Measurements from ENCODE around the gene ISCA1.

The ISCA1 gene

DNA sequence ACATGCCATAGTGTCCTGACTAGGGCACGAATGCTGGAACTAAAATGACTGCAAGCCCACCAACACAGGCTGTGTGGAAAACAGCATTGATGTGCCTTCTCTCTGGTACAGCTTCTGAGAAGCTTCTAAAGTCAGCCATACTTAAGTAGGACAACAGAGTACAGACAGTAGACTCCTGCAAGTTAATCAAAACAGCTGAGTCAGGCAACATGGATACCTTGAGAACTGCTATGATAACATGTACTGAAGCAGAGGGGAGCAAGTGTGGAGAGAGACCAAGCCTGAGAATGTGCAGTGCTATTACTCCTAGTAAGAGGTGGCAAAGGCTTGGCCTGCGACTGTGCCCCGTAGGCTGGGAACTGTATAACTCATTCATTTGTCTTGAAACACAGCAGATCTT, 2.5 kb downstream of the ISCA1 start:
- in situ Hi-C loops (cut with HindIII; ENCODE audit: low pct_unique_long_range_greater_than_20kb, low sequenced_read_pairs), result no loop called here
- no peak for DNase-seq (ENCODE audit: low read depth in 1 of 2, low spot score in 1 of 2)
- TF ChIP-seq JUND (IDR thresholded peaks at IDR 0.05; ENCODE audit: low read depth), result no peak

DNA sequence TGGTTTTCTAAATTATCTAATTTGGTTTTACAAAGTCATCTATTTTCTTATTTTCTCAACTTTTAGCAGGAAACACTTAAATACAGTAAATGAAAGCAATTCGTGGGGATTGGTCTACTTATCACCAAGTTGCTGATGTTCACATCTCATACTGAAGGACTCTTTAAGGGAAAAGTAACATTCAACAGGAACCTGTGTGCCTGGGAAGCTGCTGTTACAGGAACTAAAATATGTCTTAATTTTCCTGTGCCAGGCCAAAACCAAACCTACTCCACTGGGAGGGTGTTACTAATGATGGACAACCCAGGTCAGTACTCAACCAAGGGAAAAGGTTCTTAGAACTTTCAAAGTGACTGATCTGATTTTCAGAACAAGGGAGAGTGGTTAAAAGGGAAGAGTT, 5.3 kb downstream of the ISCA1 start:
- TF ChIP-seq JUND (IDR thresholded peaks at IDR 0.05; ENCODE audit: low read depth), result no peak
- in situ Hi-C loops (cut with HindIII; ENCODE audit: low pct_unique_long_range_greater_than_20kb, low sequenced_read_pairs), result no loop called here
- DNase-seq (ENCODE audit: low read depth in 1 of 2, low spot score in 1 of 2), result no peak

DNA sequence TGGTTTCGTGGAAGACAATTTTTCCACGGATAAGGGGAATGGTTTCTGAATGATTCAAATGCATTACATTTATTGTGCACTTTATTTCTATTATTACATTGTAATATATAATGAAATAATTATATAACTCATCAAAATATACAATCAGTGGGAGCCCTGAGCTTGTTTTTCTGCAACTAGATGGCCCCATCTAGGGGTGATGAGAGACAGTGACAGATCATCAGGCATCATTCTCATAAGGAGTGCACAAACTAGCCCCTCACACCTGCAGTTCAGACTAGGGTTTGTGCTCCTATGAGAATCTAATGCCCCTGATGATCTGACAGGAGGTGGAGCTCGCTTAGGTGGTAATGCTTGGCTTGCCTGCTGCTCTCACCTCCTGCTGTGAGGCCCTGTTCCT, 6.4 kb downstream of the ISCA1 start:
- in situ Hi-C loops (cut with HindIII; ENCODE audit: low pct_unique_long_range_greater_than_20kb, low sequenced_read_pairs), result no loop called here
- TF ChIP-seq JUND (IDR thresholded peaks at IDR 0.05; ENCODE audit: low read depth), result no peak

DNA sequence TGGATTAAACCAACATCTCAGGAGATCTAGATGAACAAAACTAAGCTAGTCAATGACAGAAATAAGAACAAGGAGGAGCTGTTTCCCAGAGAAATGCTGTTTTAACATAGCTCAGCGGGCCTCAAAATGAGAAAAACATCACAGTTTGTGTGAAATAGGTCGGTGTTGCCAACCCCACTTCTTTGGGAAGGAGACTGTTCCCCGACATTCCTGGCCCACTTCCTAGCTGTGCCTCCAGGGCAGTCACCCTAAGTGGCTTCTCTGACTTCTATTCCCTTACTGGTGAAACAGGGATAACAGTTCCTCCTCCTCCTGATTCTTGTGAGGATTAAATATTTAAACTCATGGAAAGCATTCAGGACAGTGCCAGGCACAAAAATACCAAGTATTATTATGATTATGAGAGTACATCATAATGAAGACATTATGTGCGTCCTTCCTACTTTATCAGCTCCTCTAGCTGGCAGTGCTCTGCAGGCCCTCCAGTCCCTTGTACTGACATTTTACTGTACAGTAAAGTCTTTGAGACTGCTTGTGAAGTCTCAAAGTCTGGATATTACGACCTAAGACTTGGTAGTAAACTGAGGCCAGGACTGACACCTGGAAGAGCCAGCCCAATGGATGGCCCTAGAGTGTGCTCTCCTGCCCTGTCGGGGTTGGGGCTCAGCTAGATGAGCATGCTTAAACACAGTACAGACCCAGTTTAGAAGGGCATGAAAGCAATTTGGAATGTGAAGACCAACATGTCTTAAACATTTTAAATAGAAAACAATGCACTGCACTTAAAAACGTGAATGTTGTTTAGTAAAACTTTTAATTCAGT, 7.3 kb downstream of the ISCA1 start:
- no peak for TF ChIP-seq JUND (IDR thresholded peaks at IDR 0.05; ENCODE audit: low read depth)
- no peak for DNase-seq (ENCODE audit: low read depth in 1 of 2, low spot score in 1 of 2)
- in situ Hi-C loops (cut with HindIII; ENCODE audit: low pct_unique_long_range_greater_than_20kb, low sequenced_read_pairs), result no loop called here

More for the DNA sequence above, 6.4 kb downstream of the ISCA1 start:
- peak in 1 of 2 experiments; percentile 10 for DNase-seq (ENCODE audit: low read depth in 1 of 2, low spot score in 1 of 2)

DNA sequence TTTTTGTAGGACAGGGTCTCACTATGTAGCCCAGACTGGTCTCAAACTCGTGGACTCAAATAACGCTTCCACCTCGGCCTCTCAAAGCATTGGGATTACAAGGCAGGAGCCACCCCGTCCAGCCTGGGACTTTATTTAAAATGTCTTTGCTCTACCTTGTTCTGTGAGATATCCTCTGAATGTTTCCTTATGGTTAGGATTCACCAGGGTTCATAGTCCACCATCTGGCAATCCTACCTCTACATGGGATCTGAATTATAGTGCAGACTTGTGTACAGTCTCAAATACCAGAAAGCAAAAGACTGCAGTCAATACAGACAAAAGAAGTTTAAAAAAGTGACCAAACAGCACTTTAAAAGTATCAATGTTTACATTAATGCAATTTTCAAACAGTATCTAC, 10.1 kb downstream of the ISCA1 start:
- DNase-seq (ENCODE audit: low read depth in 1 of 2, low spot score in 1 of 2), result no peak
- no peak for TF ChIP-seq JUND (IDR thresholded peaks at IDR 0.05; ENCODE audit: low read depth)
- in situ Hi-C loops (cut with HindIII; ENCODE audit: low pct_unique_long_range_greater_than_20kb, low sequenced_read_pairs), result no loop called here

DNA sequence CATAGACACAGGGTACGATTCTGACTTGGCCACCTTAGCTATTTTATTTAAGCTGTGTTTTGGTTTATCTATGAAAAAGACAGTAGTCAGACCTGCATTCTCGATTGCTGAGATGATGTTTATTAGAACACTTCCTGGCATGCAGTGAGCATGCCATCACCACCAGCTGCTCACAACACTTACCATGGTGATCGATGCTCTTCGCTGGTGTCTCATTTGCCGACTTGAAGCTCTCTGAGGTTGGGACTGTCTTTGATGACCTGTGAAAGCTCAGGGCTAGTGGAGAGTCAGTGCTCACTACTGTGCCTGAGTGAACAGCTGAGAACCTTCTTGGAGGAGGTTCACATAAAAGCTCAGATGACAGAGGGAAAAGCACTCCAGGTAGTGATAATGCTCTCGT, 18.5 kb downstream of the ISCA1 start:
- TF ChIP-seq JUND (IDR thresholded peaks at IDR 0.05; ENCODE audit: low read depth), result no peak
- in situ Hi-C loops (cut with HindIII; ENCODE audit: low pct_unique_long_range_greater_than_20kb, low sequenced_read_pairs), result no loop called here
- no peak for DNase-seq (ENCODE audit: low read depth in 1 of 2, low spot score in 1 of 2)

DNA sequence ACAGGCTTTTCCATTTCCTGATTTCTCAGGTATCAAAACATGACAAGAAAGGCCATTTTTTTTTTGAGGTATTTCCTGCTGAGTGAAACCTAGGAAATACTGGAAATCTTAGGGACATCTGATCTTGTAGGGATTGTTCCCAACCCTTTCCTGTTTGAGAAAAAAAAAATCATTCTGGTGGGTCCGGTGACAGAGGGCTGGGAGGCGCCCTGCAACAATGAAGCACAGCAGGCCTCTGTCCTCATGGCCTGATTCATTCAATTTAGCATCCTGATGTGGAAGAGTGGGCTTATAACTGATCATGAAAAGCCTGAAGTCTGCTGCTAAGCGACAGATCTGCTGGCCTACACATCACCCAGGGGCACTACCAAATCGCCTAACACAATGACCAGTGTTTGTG, 19.8 kb downstream of the ISCA1 start:
- no peak for TF ChIP-seq JUND (IDR thresholded peaks at IDR 0.05; ENCODE audit: low read depth)
- no peak for DNase-seq (ENCODE audit: low read depth in 1 of 2, low spot score in 1 of 2)
- in situ Hi-C loops (cut with HindIII; ENCODE audit: low pct_unique_long_range_greater_than_20kb, low sequenced_read_pairs), result no loop called here

DNA sequence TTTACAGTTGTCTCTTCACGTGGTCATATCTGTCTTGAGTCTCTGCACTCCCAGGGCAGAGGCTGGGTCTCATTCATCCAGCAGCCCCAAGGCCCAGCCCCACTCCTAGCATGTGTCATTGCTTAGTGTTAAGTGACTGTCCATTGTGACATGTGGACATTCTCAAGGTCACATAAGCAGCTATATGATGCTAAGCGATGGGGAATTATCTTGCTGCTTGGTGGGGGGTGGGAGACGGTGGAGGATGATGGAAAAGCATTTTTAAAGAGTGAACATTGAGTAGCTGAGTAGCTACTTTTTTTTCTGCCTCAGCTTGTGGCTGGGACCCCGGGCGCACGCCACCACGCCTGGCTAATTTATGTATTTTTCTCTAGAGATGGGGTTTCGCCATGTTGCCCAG, 22.8 kb downstream of the ISCA1 start, which contains the start of gene C9orf153:
TSS of gene C9orf153 (minus strand) at position 101 of the 400 bp plus-strand sequence. CDS start 30,054 bp downstream, outside the sequence.
- no peak for TF ChIP-seq JUND (IDR thresholded peaks at IDR 0.05; ENCODE audit: low read depth)
- DNase-seq (ENCODE audit: low read depth in 1 of 2, low spot score in 1 of 2), result no peak
- in situ Hi-C loops (cut with HindIII; ENCODE audit: low pct_unique_long_range_greater_than_20kb, low sequenced_read_pairs), result no loop called here

DNA sequence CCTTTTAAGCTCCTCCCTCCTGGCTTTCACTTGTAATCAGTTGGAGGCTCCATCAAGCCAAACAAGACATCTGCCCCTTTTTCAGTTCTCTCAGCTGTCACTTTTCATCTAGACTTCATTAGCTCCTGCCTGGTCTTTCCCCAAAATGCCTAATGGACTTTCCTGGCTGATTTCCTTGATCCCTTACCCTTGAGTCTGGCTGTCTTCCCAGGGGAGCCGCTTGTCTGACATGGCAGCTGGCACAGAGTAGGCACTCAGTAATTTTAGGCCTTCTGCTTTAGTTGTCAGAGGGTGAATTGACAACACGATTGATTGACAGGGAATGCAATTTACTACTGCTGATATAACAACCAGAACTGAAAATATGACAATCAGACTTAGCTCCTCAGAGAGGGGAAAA, 24.9 kb downstream of the ISCA1 start:
- no peak for TF ChIP-seq JUND (IDR thresholded peaks at IDR 0.05; ENCODE audit: low read depth)
- DNase-seq (ENCODE audit: low read depth in 1 of 2, low spot score in 1 of 2), result no peak
- in situ Hi-C loops (cut with HindIII; ENCODE audit: low pct_unique_long_range_greater_than_20kb, low sequenced_read_pairs), result no loop called here

DNA sequence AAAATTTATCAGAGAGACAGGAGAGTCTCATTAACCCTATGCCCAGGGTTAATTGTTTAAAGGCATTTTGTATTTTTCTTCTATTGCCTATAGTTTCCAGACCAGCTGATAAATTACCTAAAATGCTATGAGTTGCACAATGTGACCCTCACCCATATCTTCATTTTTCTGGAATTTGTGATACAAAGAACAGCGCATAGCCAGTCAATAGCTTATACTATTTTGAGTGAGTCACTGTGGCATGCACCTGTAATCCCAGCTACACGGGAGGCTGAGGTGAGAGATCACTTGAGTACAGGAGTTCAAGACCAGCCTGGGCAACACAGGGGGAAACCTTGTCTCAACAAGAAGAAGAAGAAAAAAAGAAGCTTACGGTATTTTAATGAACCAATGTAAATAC, 25.7 kb downstream of the ISCA1 start:
- DNase-seq (ENCODE audit: low read depth in 1 of 2, low spot score in 1 of 2), result no peak
- TF ChIP-seq JUND (IDR thresholded peaks at IDR 0.05; ENCODE audit: low read depth), result no peak
- in situ Hi-C loops (cut with HindIII; ENCODE audit: low pct_unique_long_range_greater_than_20kb, low sequenced_read_pairs), result no loop called here

DNA sequence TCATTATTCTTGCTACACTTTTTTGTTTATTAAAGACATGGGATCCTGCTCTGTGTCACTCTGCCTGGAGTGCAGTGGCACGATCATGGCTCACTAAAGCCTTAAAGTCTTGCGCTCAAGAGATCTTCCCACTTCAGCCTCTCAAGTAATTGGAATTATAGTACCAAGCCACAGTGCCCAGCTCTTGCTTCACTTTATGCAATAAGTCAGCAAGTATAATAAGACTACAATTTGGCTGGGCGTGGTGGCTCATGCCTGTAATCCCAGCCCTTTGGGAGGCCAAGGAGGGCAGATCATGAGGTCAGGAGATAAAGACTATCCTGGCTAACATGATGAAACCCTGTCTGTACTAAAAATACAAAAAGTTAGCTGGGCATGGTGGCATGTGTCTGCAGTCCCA, 28.8 kb downstream of the ISCA1 start:
- no peak for TF ChIP-seq JUND (IDR thresholded peaks at IDR 0.05; ENCODE audit: low read depth)
- DNase-seq (ENCODE audit: low read depth in 1 of 2, low spot score in 1 of 2), result no peak
- in situ Hi-C loops (cut with HindIII; ENCODE audit: low pct_unique_long_range_greater_than_20kb, low sequenced_read_pairs), result no loop called here

DNA sequence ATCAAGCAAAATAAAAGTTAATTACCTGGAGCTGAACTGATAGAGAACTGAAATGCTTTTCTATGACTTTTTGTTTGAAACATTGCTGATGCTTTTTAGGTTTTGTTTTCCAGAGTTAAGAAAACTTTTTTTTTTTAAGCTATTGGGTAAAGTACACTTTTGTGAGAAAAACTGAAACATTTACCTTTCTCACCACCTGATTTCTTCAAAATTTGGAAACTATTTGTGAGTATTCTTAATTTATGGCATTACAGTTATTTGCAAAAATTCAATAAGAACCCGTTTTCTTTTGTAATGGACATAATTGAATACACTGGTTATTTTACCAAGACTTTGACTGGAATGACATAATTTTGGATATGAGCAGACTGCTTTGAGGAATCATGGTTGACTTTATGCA, 29.5 kb downstream of the ISCA1 start:
- no peak for DNase-seq (ENCODE audit: low read depth in 1 of 2, low spot score in 1 of 2)
- in situ Hi-C loops (cut with HindIII; ENCODE audit: low pct_unique_long_range_greater_than_20kb, low sequenced_read_pairs), result no loop called here
- no peak for TF ChIP-seq JUND (IDR thresholded peaks at IDR 0.05; ENCODE audit: low read depth)

DNA sequence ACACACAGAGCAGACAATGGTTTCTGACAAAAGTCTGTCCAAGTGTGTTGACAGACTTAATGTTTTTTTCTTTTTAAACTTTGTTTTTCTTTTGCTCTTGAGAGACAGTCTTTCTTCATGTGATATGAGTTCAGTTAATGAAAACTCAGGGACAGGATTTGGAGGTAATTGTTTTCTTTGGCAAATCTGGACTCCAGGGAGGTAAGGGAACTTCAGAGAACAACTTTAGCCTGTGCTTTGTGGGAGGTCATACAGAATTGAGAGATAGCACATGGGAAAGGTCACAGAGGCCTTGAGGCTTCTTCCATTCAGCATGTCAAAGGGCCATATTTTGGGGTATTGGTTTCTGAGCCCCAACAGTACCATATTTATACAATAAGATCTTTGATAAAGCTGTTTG, 32.2 kb downstream of the ISCA1 start:
- no peak for DNase-seq (ENCODE audit: low read depth in 1 of 2, low spot score in 1 of 2)
- in situ Hi-C loops (cut with HindIII; ENCODE audit: low pct_unique_long_range_greater_than_20kb, low sequenced_read_pairs), result no loop called here
- TF ChIP-seq JUND (IDR thresholded peaks at IDR 0.05; ENCODE audit: low read depth), result no peak

DNA sequence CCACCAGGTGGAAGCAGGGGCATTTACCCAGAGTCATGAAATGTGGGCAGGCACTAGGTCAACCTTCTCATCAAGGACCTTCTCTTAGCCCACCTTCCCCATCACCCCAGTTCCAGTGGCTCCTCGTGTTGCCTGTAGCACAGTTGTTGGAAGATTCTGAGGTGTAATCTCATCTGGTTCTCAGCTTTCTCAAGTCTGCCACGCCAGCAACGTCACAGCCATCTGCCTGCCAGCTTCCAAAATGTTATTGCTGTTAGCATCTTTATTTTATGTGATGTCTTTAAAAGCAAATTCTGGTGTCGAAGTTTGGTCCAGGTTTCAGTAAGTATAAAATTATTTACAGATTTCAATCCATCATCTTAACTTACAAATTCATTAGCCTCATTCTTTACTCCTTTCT, 33.6 kb downstream of the ISCA1 start:
- in situ Hi-C loops (cut with HindIII; ENCODE audit: low pct_unique_long_range_greater_than_20kb, low sequenced_read_pairs), result no loop called here
- DNase-seq (ENCODE audit: low read depth in 1 of 2, low spot score in 1 of 2), result no peak
- TF ChIP-seq JUND (IDR thresholded peaks at IDR 0.05; ENCODE audit: low read depth), result no peak
